Hematopoietic multipotent progenitor cell (in vitro differentiated cells): ENCODE results near the gene EEF1A2. TPM values are rescaled to one million over a fixed set of nuclear protein-coding genes. Genes with fewer than 3 reads are reported as not detected.

Source experiments
- DNase-seq, 3 donors: peaks; one replicate each; pipeline ENCODE4 v3.0.0-alpha.2; 2011 to 2015; ENCODE audit warnings: low read depth in 2 of 3, low spot score in 2 of 3
- total RNA-seq: library from RNA; depleted of rRNA; stranded (reverse); fragments of >200 nt; gene quantifications from one replicate; pipeline ENCODE4 v1.2.3, GENCODE V29; 2012

Gene EEF1A2
- total RNA-seq, 1 donor = 0.27 TPM

- no peak for DNase-seq
These were observed 26.7 kb downstream of the EEF1A2 start, which contains the start of gene KCNQ2 for GRCh38 chr20:63471981-63472831. TSS of gene KCNQ2 (minus strand) at chr20:63472655. CDS start at chr20:63472463, 192 bp downstream.

- DNase-seq = no peak
These were observed 27.2 kb downstream of the EEF1A2 start for GRCh38 chr20:63471717-63471980.

DNA sequence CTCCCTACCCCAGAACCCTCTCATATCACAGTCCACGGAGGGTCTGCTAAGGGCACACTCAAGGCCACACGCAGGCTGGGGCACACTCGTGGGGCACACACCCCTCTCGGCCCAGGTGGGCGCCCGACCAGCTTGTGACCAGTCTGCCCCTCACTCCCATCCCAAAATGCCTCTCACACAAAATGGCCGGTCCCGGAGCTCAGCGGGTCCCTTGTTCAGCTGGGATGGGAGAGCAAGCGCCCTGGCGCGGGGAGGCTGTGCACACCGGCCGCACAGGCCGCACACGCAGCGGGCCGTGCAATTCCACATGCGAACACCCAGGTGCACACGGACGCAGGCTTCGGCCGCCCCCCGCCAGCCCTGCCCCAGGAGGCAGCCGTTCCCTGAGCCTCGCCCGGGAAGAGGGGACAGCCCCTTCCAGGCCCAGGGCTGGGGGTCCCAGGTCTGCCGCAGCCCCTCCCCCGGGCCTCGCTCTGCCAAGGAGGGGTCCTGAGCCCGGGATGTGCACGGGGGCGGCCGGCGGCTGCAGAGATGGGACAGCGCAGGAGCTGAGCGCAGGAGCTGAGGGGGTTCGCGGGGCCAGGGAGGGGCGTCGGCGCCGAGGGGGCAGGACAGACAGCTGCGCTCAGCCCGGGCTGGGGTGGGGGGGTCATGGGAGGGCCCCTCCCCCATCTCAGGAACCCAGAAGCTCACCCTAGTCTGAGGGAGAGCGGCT, 27.7 kb downstream of the EEF1A2 start:
- no peak for DNase-seq

- no peak for DNase-seq
These were observed 28.5 kb downstream of the EEF1A2 start for GRCh38 chr20:63470410-63470809.

GRCh38 chr20:63469713-63470101, 29.2 kb downstream of the EEF1A2 start:
- no peak for DNase-seq

GRCh38 chr20:63469019-63469712, 29.7 kb downstream of the EEF1A2 start:
- no peak for DNase-seq

- no peak for DNase-seq
These were observed 30.5 kb downstream of the EEF1A2 start for GRCh38 chr20:63468421-63468820.

DNA sequence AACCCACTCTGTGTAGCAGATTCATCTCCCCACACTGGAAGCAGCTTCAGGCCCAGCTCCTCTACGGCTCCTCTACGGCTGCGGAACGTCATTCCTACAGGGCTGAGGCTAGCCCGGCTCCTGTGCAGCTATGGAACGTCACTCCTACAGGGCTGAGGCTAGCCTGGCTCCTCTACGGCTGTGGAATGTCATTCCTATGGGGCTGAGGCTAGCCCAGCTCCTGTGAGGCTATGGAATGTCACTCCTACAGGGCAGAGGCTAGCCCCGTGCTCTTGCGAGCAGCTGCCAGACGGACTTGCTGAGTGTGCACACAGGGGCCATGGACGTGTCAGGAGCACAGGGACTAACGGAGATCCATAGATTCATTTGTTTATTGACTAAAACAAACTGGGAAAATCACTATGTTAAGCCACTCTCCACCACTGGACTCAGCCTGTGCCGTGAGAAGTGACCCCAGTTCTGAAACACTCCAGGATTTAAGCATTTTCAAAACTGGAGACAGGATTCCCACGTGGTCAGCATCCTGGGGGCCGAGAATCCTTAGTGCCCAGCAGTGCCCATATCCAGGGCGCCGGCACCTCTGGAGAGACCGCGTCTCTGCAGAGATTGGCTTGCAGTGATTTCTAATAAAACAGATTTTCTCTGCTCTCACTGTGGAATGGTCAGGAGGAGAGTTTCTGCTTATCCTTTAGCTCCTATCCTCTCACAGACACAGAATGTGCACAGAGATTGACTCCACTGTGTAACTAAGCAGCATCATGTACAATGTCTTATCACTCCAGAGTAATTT, 31.4 kb downstream of the EEF1A2 start:
- DNase-seq = no peak

DNA sequence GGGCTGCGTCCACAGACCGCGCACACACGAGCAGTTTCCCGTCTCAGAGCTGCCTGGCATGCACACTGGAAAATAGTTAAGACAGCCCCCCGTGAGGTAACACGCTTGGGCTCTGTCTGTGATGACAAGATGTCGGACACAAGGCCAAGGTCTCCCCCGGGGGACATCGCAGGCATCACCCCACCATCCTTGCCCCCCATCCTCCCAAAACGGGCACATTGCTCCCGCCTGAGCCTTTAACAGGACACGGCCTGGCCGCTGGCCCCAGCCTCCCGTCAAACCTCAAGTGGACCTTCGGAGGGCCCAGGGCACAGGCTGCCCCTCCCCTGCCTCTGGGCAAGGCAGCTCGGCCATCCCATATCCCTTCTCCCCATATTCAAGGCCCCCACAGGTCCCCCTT, 32.0 kb downstream of the EEF1A2 start:
- no peak for DNase-seq

DNA sequence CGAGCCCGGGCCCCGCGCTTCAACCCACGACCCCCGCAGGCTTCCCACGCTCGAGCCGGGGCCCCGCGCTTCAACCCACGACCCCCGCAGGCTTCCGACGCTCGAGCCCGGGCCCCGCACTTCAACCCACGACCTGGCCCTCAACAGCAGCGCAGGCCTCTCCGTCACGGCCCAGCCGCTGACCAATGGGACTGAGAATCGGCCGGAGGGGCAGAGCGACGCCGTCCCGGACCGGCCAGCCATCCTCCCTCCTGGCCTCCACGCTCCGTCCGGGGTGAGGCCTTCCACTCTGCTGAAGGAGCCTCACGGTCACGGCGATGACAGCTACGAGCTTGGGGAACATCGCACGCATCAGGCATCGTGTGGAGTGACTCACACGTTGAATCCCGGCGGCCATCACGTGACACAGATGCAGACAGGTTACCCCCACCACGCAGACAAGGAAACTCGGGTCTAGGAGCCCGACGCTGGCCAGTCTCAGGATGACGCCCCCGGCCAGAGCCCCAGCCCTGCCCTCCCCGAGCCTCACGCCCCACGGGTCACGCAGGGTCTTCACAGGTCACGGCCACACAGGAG, 32.5 kb downstream of the EEF1A2 start:
- no peak for DNase-seq

GRCh38 chr20:63465380-63466249, 33.3 kb downstream of the EEF1A2 start:
- no peak for DNase-seq

DNA sequence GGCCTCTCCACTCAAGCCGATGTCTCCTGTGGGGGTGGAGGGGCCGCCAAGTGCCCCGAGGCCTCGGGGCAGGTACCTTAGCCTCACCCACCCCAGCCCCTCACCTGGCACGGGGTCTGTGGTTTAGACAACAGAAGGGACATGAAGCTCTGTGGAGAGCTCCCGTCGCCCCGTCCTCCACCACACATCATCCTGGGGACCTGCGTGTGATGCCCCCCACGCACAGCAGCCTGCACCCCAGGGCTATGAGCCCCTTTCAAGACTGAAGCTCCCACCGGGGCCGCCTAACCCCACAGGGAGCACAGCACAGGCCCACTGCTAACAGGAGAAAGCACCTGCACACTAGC, 34.6 kb downstream of the EEF1A2 start:
- no peak for DNase-seq

DNA sequence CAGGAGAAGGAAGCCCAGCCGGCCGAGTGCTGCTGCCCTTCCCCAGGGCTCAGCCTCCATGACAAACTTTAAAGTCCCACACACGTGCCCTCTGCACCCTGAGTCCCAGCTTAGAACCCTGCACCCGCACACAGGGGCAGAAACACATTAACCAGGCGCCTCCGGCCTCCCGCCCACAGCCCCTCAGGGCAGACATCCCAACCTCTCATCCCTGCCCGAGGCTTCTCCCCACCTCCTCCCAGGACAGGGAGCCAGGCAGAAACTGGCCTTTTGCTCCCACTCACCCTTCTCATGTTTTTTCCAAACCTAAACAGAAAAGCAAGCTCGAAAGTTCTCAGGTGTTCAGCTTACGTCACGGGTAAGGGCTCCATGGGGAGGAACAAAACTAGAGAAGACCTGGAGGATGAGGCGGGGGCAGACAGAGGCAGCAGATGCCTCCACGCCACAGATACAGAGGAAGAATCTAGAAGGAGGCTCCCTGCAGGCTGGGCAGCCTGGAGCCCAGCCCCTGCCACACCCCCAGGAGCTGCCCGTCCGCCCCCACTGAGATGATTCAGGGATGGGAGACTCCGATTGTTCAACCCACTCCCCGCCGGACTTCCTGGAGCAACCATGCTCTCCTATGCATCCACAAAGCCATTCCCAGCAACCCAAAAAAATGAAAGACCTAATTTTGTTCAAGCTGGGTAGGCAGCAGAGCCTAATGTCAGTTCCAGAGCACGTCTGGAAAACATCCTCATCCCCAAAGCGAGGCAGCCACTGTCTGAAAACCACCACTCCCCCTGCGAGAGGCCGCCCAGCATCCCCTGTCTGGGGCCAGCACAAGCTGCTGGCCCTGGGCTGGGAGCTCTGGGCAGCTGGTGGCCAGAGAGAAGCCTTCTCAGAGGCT, 35.2 kb downstream of the EEF1A2 start:
- DNase-seq = no peak

DNA sequence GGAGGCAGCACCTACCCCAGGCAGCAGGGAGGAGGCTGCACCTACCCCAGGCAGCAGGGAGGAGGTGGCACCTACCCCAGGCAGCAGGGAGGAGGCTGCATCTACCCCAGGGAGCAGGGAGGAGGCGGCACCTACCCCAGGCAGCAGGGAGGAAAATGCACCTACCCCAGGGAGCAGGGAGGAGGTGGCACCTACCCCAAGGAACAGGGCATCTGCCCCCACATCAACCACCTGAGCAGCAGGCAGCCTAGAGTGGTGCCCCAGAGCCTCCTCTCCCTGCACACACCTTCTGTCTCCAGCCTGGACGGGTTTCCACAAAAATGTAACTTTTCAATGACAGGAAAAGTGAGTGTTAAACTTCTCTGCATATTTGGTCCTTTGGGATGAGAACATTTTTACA, 36.6 kb downstream of the EEF1A2 start:
- no peak for DNase-seq

- peak in 1 of 3 donors; percentile 56 for DNase-seq
These were observed 37.6 kb downstream of the EEF1A2 start for GRCh38 chr20:63461104-63461763.

DNA sequence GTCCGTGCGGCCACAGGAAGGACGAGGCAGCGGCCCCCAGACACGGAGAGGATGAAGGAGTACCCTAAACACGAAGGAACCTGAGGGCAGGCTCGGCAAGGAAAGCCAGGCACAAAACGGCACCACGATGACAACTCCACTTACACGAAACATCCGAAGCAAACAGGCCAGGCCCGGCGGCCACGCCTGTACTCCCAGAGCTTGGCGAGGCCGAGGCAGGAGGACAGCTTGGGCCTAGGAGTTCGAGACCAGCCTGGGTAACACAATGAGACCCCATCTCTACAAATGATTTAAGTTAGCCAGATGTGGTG, 39.9 kb downstream of the EEF1A2 start:
- DNase-seq = no peak

DNA sequence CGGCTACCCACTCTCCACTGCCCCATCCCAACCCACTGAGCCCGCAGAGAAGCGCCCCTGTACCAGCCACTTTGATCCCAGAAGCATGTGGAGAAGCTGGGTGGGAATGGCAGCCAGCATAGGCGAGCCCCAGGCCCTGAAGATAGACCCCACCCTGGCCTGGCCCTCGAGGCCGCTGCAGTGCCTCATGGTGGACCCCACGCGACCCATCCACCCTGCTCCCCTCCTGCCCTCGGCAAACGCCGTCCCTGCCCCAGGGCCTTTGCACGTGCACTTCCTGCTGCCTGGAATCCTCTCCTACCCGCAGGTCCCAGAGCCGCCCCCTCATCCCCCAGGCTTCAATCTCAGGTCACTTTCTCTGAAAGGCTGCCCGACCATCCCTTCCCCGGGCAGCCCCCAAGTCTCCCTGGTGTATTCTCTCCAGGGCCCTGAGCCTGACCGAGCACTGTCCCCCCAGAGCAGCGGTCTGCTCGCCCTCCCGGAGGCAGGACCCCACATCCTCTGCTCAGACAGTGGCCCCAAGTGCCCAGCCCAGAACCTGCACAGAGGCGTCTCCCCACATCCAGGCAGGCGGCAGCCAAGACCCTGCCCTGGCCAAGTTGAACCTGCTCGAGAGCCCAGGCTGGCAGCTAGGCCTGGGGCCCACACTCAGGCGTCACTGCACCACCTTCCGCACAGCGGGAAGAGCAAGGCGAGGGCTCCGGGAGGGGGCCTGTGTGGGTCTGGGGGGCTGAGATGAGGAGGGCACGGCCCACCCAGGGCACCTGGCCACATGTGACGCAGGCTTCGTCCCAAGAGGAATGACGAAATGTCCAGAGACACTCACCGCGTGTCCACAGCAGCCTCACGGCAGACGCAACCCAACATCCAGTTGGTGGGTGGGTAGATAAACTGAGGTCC, 40.5 kb downstream of the EEF1A2 start:
- no peak for DNase-seq
